T-helper 1 cell (primary cell): ENCODE measurements around the gene SNX11.
A peak's percentile ranks its signal among the peaks of the same experiment; 100 is the strongest.
"Not testable (repeated sequence)": the region's sequence is repeated elsewhere in the genome, so short reads cannot be mapped to it uniquely, and the experiment has no call there.

Source experiments
- DNase-seq, 5 donors: peaks; one replicate each; pipeline ENCODE4 v3.0.0-alpha.2; 2012 to 2020
- total RNA-seq, 4 donors: gene quantifications; one replicate each; lab custom pipeline; 2026; lab: John Stamatoyannopoulos, UW

The SNX11 gene, protein sequence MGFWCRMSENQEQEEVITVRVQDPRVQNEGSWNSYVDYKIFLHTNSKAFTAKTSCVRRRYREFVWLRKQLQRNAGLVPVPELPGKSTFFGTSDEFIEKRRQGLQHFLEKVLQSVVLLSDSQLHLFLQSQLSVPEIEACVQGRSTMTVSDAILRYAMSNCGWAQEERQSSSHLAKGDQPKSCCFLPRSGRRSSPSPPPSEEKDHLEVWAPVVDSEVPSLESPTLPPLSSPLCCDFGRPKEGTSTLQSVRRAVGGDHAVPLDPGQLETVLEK
- 7.3 to 15.2 (median 10.5) reads per million in 4 donors for total RNA-seq

DNA sequence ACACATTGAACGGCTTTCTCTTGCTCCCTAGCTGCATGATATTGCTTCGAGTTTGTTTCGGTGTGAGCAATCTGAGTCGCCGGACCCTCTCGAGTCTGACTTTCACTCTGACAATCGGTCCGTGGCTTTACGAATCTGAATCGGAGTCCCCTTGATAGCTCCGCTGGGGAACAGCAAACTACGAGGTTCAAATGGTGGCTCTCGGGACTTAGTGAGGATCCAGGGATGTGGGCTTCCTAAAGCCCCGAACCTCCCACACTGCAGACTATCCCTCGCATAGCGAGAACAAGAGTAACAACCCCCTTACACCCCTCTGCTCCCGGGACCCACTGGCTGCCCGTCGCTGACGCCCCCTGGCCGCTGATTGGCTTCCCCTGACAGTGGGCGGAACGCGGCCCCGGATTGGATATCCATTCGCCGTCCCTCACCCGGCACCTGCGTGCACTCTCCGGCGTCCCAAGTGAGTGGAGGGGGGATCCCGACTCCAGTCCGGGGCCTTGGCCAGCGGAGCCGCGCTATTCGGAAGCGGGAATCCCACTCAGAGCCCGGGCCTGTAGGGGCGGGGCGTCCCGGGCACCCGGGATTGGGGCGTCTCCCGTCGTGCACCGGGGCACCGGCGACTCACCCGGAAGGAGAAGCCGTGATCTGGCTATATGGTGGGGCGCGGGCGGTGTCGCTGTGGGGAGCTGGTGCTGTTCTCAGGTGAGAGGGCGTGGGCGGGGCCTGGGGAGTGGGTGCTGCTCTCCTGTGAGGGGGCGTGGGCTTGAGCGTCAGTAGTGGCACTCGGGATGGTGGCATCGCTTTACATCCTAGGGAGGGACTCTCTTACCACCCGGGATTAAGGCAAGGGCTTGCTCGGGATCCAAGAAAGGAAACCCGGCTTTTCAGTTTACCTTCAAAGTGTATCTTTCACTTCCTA lies at the start of gene SNX11:
TSS of gene SNX11 (plus strand) at position 630 of the 919 bp plus-strand sequence. CDS start 4,278 bp downstream, outside the sequence.
- peak; percentile 89 to 97 (median 95) for DNase-seq

GRCh38 chr17:48058393-48059124 lies 49.0 kb upstream of the SNX11 start:
- DNase-seq: no peak

DNA sequence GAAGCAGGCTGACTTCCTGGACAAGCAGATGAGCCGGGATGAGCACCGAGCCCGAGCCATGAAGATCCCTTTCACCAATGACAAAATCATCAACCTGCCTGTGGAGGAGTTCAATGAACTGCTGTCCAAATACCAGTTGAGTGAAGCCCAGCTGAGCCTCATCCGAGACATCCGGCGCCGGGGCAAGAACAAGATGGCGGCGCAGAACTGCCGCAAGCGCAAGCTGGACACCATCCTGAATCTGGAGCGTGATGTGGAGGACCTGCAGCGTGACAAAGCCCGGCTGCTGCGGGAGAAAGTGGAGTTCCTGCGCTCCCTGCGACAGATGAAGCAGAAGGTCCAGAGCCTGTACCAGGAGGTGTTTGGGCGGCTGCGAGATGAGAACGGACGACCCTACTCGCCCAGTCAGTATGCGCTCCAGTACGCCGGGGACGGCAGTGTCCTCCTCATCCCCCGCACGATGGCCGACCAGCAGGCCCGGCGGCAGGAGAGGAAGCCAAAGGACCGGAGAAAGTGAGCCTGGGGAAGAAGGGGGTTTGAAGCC lies 48.4 kb upstream of the SNX11 start:
- DNase-seq: no peak

GRCh38 chr17:48060249-48060648 lies 47.3 kb upstream of the SNX11 start:
- no peak for DNase-seq

DNA sequence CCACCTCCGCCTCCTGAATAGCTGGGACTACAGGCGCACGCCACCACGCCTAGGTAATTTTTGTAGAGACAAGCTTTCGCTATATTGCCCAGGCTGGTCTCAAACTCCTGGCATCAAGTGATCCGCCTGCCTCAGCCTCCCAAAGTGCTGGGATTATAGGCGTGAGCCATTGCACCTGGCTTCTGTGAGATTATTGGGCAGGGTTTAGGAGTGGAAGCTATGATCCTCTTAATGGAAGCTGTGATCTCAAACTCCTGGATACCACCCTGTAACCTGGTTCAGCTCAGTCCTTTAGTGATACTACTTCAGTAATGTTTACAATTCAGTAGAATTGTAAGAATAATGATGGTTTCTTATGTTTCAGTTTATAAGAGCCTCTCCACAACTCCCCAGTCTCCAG lies 45.3 kb upstream of the SNX11 start:
- no peak for DNase-seq

DNA sequence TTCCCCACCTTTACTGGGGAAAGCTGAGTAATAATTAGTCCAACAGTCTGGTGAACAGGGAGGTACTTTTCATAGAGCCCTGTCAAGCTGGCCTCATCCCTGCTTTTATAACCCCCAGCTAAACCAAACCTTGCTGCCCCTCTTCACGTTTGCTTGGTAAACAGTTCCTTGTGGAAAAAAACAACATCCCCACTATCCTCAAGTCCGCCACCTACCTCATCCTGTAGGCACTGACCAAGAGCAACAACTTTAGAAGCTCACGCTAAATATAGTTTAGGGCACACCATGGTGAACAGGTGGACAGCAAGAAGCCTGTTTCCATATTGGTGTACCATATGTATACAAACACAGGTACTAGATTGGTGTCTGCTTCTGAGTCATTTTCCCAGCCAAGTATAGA lies 42.9 kb upstream of the SNX11 start:
- no peak for DNase-seq

DNA sequence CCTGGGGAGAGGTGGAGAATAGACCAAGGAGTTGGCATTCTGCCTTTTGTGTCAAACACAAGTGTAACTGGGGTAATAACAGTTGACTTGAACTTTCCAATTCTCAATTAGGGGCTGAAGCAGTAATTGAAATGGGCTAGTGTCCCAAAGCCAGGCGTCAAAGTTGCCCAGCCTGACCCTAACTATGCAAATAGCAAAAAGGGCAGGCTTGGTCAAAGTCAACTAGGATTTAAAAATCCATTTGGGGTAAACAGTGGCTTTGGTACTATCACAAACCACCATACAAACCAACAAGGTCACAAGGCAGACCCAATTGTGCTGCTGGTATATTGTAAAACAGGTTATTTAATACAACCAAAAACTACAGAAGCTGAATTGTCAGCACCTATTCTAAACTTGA lies 41.4 kb upstream of the SNX11 start:
- no peak for DNase-seq

DNA sequence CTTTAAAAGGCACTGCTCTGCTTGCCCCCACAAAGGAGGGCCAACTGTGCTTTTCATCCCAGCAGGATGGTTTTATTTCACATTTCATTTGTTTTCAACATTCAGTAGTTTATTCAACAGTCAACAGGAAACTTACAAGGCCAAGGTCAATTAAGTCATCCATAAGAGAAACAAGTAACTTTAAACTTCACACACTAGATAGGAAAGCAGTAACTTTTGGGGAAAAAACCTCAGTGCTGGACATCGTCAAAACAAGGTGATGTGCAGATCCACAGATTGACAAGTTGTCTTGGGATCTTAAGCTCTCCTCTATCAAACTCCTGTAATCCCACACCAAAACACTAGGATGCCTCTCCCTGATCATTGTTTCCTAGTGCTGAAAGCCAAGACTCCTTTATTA lies 40.9 kb upstream of the SNX11 start:
- no peak for DNase-seq

GRCh38 chr17:48067245-48067644 lies 40.3 kb upstream of the SNX11 start:
- DNase-seq: no peak

GRCh38 chr17:48067808-48068207 lies 39.8 kb upstream of the SNX11 start:
- DNase-seq: not testable (repeated sequence)

DNA sequence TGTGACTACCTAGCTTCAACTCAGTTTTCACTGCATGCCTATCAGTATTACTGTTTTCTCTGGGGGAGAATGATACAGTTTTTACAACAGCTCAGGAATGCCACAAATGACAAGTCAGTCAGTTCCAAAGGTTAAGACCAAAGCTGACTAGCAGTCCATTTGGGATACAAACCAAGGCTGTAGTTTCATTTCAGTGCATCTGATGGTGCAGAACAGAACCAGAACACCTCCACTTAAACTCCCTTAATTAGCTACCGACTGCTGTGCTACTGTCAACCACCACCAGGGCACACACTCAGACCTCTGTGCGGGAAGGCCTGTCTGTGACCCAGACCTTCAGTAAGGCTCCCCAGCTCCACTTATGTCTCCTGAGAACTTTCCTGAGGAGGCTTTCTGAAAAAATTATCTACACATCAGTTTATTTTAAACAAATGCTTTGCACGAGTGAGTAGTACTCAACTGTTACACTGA lies 39.0 kb upstream of the SNX11 start:
- DNase-seq: no peak

DNA sequence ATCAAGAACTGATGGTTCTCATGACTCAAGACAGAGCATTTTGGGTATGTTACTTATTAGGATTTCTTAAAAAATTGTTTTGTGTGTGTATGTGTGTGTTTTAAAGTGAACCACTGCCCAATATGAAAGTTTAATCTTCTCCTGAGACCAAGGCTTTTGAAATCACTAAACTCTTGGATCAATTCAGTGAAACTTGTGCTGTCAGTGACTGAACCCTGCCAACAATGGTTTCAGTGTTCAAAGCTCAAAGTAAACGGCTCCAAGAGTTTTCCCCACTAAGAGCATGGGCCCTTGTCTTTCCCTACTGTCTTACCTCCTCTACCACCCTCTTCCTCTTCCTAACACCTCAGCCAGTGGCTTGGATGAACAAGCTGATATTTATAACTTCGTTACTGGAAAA lies 37.4 kb upstream of the SNX11 start:
- no peak for DNase-seq

GRCh38 chr17:48071654-48072053 lies 35.9 kb upstream of the SNX11 start:
- no peak for DNase-seq

GRCh38 chr17:48072811-48073210 lies 34.8 kb upstream of the SNX11 start:
- DNase-seq: not testable (repeated sequence)

GRCh38 chr17:48073566-48074094 lies 33.9 kb upstream of the SNX11 start:
- DNase-seq: not testable (repeated sequence)

- peak; percentile 34 to 74 (median 60) for DNase-seq
Observed at GRCh38 chr17:48074322-48075081, 33.1 kb upstream of the SNX11 start.

- not testable (repeated sequence) for DNase-seq
Observed at GRCh38 chr17:48077152-48077551, 30.4 kb upstream of the SNX11 start.

GRCh38 chr17:48081858-48082257 lies 25.7 kb upstream of the SNX11 start:
- DNase-seq: no peak

DNA sequence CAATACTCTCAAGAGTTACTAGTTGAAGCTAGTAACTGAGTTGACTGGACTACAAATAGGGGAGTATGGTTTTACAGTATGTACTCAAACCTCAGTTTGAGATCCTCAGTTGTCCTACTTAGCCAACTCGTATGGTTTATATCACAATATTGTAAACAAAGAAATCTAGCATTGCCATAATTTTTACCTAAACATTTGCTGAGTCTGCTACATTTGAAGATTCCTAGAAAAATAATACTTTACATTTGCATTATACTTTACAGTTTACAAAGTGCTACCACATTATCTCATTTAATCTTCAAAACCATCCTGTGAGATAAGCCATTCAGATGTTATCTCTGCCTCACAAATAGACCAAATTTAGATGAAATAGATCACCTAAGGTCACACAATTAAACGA lies 22.6 kb upstream of the SNX11 start:
- DNase-seq: no peak

DNA sequence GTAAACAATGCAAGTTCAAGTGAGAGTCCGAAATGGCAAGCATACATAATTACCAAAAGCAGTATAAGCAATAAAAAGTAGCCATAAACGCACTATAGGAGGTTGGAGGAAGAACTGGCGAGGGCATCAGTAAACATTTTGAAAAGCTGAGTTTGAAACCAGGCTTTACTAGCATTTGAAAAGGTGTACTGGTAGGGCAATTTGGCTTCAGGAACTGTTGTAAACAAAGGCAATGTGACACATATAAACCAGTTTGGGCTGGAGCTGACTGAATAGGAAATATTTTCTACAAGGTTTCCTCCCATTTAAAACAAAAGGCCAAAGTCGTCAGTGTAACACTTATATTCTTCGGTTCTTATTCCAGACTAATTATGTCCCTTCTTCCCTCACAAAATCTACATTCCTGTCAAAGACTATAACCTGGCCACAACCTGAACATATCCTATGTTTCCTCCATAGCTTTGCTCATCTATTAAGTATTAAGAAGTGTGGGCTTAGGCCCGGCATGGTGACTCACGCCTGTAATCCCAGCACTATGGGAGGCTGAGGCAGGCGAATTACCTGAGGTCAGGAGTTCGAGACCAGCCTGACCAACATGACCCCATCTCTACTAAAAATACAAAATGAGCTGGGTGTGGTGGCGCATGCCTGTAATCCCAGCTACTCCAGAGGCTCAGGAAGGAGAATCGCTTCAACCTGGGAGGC lies 14.1 kb upstream of the SNX11 start:
- DNase-seq: no peak

DNA sequence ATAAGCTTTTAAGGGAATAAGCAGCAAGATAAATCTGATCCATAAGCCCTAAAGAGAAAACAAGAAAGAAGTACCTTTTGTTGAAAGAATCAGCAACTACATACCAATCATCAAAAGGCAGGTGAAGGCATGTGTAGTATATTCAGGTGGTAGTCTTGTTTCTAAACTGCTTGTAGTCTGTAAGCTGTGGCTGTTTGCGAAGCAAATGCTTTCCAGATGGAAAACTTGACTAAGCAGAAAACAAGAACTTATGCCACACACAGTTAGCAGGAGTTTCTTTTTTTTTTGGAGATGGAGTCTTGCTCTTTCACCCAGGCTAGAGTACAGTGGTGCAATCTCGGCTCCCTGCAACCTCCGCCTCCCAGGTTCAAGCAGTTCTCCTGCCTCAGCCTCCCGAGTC lies 12.0 kb upstream of the SNX11 start:
- no peak for DNase-seq
